H1 (cell line): ENCODE measurements around the gene TSTD2. TPM values are rescaled to one million over a fixed set of nuclear protein-coding genes. Genes with fewer than 3 reads are reported as not detected.

ENCODE experiments used
- RXRA ChIP-seq: IDR thresholded peaks from 2 replicates; pipeline ENCODE4 v1.6.1; 2011; ENCODE audit warnings: low read depth, mild to moderate bottlenecking, low read length, moderate library complexity; ENCODE audit not compliant: insufficient read depth
- YY1 ChIP-seq: IDR thresholded peaks from 2 replicates; pipeline ENCODE4 v1.6.1; 2011; ENCODE audit warnings: low read depth, mild to moderate bottlenecking, low read length
- polyA plus RNA-seq, 7 experiments: library from polyadenylated mRNA; depleted of rRNA in 3 of 7; stranded (reverse) in 5 of 7; unstranded in 2 of 7; fragments of >200 nt in 5 of 7; fragments of 200-250 nt in 2 of 7; gene quantifications; 1 replicate in 5 of 7; 2 replicates in 1 of 7; 4 replicates in 1 of 7; pipeline versions ENCODE4 v1.2.1 to v1.2.3, GENCODE V29; 2011 to 2013; ENCODE audit warnings: missing spikeins in 2 of 7, mixed read lengths in 2 of 7
- total RNA-seq: library from RNA; stranded (reverse); fragmentation: NEBNext Ultra II Directional; extraction: Animal tissue kit (Norgen Biotek cat#: 25700); gene quantifications from 2 replicates; pipeline ENCODE4 v1.2.1, GENCODE V29; 2021
- TF ChIP-seq, protein P1 (sequence below), 3 experiments: IDR thresholded peaks; 1 replicate in 2 of 3; 2 replicates in 1 of 3; pipeline versions ENCODE4 v1.5.1 to v1.6.1; 2011; ENCODE audit warnings: low read length in 3 of 3, mild to moderate bottlenecking in 3 of 3, inconsistent platforms in 2 of 3, low read depth in 1 of 3, moderate library complexity in 1 of 3; ENCODE audit not compliant: insufficient read depth in 1 of 3; ENCODE audit errors: control extremely low read depth in 1 of 3

The TSTD2 gene
- total and polyA plus RNA-seq, 2 of the 8 experiments (the other 6 are each of a cell fraction or from before 2014, with no cell fraction given): 16.1 to 17.5 TPM

GRCh38 chr9:97666907-97667686, 33.9 kb upstream of the TSTD2 start (continued):
- TF ChIP-seq, protein P1, sequence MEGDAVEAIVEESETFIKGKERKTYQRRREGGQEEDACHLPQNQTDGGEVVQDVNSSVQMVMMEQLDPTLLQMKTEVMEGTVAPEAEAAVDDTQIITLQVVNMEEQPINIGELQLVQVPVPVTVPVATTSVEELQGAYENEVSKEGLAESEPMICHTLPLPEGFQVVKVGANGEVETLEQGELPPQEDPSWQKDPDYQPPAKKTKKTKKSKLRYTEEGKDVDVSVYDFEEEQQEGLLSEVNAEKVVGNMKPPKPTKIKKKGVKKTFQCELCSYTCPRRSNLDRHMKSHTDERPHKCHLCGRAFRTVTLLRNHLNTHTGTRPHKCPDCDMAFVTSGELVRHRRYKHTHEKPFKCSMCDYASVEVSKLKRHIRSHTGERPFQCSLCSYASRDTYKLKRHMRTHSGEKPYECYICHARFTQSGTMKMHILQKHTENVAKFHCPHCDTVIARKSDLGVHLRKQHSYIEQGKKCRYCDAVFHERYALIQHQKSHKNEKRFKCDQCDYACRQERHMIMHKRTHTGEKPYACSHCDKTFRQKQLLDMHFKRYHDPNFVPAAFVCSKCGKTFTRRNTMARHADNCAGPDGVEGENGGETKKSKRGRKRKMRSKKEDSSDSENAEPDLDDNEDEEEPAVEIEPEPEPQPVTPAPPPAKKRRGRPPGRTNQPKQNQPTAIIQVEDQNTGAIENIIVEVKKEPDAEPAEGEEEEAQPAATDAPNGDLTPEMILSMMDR (IDR thresholded peaks at IDR 0.05; ENCODE audit: control extremely low read depth in 1 of 3, insufficient read depth in 1 of 3, low read depth in 1 of 3, low read length in 3 of 3): no peak
- TF ChIP-seq YY1 (no peak), RXRA (no peak)
- TF ChIP-seq, all 59 proteins: peak for 0
